ENCODE data around the gene DNAH11. TPM values are rescaled to one million over a fixed set of nuclear protein-coding genes. Genes with fewer than 3 reads are reported as not detected.
"Not testable (repeated sequence)": the region's sequence is repeated elsewhere in the genome, so short reads cannot be mapped to it uniquely, and the experiment has no call there.

DNAH11 gene
- total RNA-seq, 1 experiment from 2014 or later, result 0.39 TPM

DNA sequence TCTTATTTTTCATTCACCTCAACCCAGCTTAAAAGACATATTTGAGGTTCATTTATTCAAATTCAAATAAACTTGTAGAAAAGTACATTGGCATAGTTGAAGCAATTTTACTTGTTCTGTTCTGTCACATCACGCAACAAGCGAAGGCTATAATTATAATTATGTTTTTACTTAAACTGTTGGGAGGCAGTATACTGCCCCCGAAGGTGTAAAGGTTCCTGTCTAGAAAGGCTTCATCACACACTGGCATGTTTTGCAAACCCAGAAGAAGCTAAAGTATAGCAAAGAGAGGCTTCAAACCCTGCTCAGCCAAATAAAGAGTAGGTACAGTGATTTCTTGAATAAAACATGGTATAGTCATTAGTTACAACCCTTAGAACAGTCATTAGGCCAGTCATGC, 340.2 kb downstream of the DNAH11 start:
- no peaks in the 10 kb centered on the region for H3K36me3 ChIP-seq (ENCODE audit: control insufficient read depth in 1 of 2, insufficient read depth in 2 of 2, low read length in 2 of 2)
- no peaks in the 10 kb centered on the region for H3K9me2 ChIP-seq (ENCODE audit: insufficient read depth)
- no peaks in the 10 kb centered on the region for H3K4me1 ChIP-seq (ENCODE audit: control insufficient read depth in 1 of 2, insufficient read depth in 2 of 2, low read length in 2 of 2)
- intact Hi-C loops (cut with micrococcal nuclease), result no loop called here
- no peak overlapping the region for H3K4me2 ChIP-seq (ENCODE audit: low read length)
- no peak overlapping the region for H3K9ac ChIP-seq (ENCODE audit: low read length)
- H3K4me3 ChIP-seq (replicated peaks in 1 of 2; ENCODE audit: low read depth in 1 of 2, low read length in 2 of 2), result no peak overlapping the region
- ATAC-seq, result peak; percentile 44; the same call in 1 of the 2 replicates
- TF ChIP-seq, protein P1, sequence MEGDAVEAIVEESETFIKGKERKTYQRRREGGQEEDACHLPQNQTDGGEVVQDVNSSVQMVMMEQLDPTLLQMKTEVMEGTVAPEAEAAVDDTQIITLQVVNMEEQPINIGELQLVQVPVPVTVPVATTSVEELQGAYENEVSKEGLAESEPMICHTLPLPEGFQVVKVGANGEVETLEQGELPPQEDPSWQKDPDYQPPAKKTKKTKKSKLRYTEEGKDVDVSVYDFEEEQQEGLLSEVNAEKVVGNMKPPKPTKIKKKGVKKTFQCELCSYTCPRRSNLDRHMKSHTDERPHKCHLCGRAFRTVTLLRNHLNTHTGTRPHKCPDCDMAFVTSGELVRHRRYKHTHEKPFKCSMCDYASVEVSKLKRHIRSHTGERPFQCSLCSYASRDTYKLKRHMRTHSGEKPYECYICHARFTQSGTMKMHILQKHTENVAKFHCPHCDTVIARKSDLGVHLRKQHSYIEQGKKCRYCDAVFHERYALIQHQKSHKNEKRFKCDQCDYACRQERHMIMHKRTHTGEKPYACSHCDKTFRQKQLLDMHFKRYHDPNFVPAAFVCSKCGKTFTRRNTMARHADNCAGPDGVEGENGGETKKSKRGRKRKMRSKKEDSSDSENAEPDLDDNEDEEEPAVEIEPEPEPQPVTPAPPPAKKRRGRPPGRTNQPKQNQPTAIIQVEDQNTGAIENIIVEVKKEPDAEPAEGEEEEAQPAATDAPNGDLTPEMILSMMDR (IDR thresholded peaks at IDR 0.05 in 2 of 3, conservative IDR thresholded peaks at IDR 0.05 in 1 of 3; ENCODE audit: borderline replicate concordance in 1 of 3, insufficient read depth in 1 of 3, low read depth in 2 of 3, low read length in 2 of 3), result peak in 1 of 3 experiments; percentile 13; a peak in 1 of 6 replicates
- TF ChIP-seq RAD21 (IDR thresholded peaks at IDR 0.05; ENCODE audit: low read depth), result no peak
- H3K27me3 ChIP-seq (ENCODE audit: insufficient read depth, low read length), result no peaks in the 10 kb centered on the region
- no peaks in the 10 kb centered on the region for H4K20me1 ChIP-seq (ENCODE audit: insufficient read depth)
- no peaks in the 10 kb centered on the region for H3K9me3 ChIP-seq (ENCODE audit: control insufficient read depth in 1 of 2, insufficient read depth in 1 of 2, low read depth in 1 of 2, low read length in 2 of 2)
- no peak for DNase-seq (ENCODE audit: low read depth, low spot score)
- H2AFZ ChIP-seq (ENCODE audit: low read depth, low read length, poor library complexity, severe bottlenecking), result no peak overlapping the region
- ChIA-PET RAD21 (ENCODE audit: low non-redundant PET in 1 of 2, low total read pairs in 2 of 2, uncharacterized antibody in 2 of 2, unreplicated experiment in 2 of 2) (interaction anchor here in 1 of 2 experiments (0.6 kb wide), 1 partner anchor 200 kb away, joined by 4 read pairs; no protein-coding TSS in a partner anchor), CTCF (no interaction called here), POLR2A (no interaction called here)
- H3K79me2 ChIP-seq (ENCODE audit: insufficient read depth, low read length), result no peaks in the 10 kb centered on the region
- no TSS peak for BruUV-seq (replicated peaks)
- no peak overlapping the region for H3K27ac ChIP-seq (ENCODE audit: low read depth, low read length)

DNA sequence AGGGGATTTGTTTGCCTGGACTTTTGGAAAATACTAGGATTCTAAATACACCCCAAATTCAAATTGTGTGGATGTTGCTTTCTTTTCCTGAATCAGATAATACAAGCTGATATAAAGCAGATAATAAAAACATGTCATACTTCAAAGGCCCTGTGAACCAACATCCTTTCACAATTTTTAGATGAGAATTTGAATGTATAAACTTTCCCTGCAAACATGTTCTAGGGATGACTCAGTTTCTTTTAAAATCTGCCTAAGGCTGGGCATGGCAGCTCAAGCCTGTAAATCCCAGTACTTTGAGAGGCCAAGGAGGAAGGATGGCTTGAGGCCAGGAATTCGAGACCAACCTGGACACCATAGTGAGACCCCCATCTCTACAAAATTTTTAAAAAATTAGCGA, 340.7 kb downstream of the DNAH11 start:
- not testable (repeated sequence) for BruUV-seq (replicated peaks); H3K27ac ChIP-seq (ENCODE audit: low read depth, low read length)

More for the DNA sequence above, 340.7 kb downstream of the DNAH11 start:
- RAD21 ChIA-PET (ENCODE audit: low non-redundant PET in 1 of 2, low total read pairs in 2 of 2, uncharacterized antibody in 2 of 2, unreplicated experiment in 2 of 2); POLR2A ChIA-PET; H3K36me3 ChIP-seq (ENCODE audit: control insufficient read depth in 1 of 2, insufficient read depth in 2 of 2, low read length in 2 of 2); H3K4me3 ChIP-seq (replicated peaks in 1 of 2; ENCODE audit: low read depth in 1 of 2, low read length in 2 of 2); H3K4me1 ChIP-seq (ENCODE audit: control insufficient read depth in 1 of 2, insufficient read depth in 2 of 2, low read length in 2 of 2); H3K4me2 ChIP-seq (ENCODE audit: low read length); H3K9me3 ChIP-seq (ENCODE audit: control insufficient read depth in 1 of 2, insufficient read depth in 1 of 2, low read depth in 1 of 2, low read length in 2 of 2); H3K9ac ChIP-seq (ENCODE audit: low read length); H3K79me2 ChIP-seq (ENCODE audit: insufficient read depth, low read length); H2AFZ ChIP-seq (ENCODE audit: low read depth, low read length, poor library complexity, severe bottlenecking); CTCF ChIA-PET; ATAC-seq; DNase-seq (ENCODE audit: low read depth, low spot score); intact Hi-C loops (cut with micrococcal nuclease); H3K9me2 ChIP-seq (ENCODE audit: insufficient read depth); H4K20me1 ChIP-seq (ENCODE audit: insufficient read depth); H3K27me3 ChIP-seq (ENCODE audit: insufficient read depth, low read length): not testable (repeated sequence)

Data from HCT116 (cell line).